Right lobe of liver (tissue), 6 donors: Measurements from ENCODE around the gene HSDL1. TPM values are rescaled to one million over a fixed set of nuclear protein-coding genes. Genes with fewer than 3 reads are reported as not detected.

Experiments used
- ATAC-seq, 4 donors: fragments of 200-7000 bp; cut with Tn5 transposase; one replicate each; pipeline ENCODE4 v1.9.1; 2020; ENCODE audit warnings: mild to moderate bottlenecking in 4 of 4, moderate library complexity in 4 of 4
- DNase-seq, 3 donors: peaks; one replicate each; pipeline ENCODE4 v3.0.0-alpha.2; 2020
- H3K27ac ChIP-seq, 3 donors: fragments of 200-600 bp; one replicate each; pipeline ENCODE4 v1.8.0; 2022
- H3K27me3 ChIP-seq, 2 donors: fragments of 200-600 bp; one replicate each; pipeline ENCODE4 v1.8.0; 2022
- H3K36me3 ChIP-seq, 4 donors: fragments of 200-600 bp; sonication (generic) in 1 of 4; one replicate each; pipeline versions ENCODE4 v1.5.1 to v1.8.0; 2017 to 2022; ENCODE audit warnings: control low read depth in 1 of 4
- H3K4me1 ChIP-seq, 4 donors: fragments of 200-600 bp; sonication (generic) in 1 of 4; one replicate each; pipeline versions ENCODE4 v1.5.1 to v1.8.0; 2017 to 2022; ENCODE audit warnings: control low read depth in 1 of 4
- H3K4me3 ChIP-seq, 3 donors: fragments of 200-600 bp; one replicate each; pipeline ENCODE4 v1.8.0; 2022
- H3K9me3 ChIP-seq, 4 donors: fragments of 200-600 bp; sonication (generic) in 1 of 4; one replicate each; pipeline versions ENCODE4 v1.5.1 to v1.8.0; 2017 to 2022; ENCODE audit warnings: control low read depth in 1 of 4
- POLR2A ChIP-seq: fragments of 450-650 bp; IDR thresholded peaks from one replicate; pipeline ENCODE4 v1.6.1; 2017; ENCODE audit warnings: antibody characterized with exemption, mild to moderate bottlenecking
- WGBS: methylation state at CpG from one replicate; pipeline ENCODE4 v1.1.6; 2018; ENCODE audit warnings: low coverage, low lambda C conversion rate; ENCODE audit not compliant: insufficient coverage; ENCODE audit errors: missing lambda C conversion rate; 5-methylcytosine and 5-hydroxymethylcytosine counted together
- intact Hi-C, 2 donors: fragments of 100-400 bp; cut with DNase I; formaldehyde crosslinking; loops; one replicate each; pipeline versions ENCODE4 v1.11.2 to v1.14.1; 2022
- total RNA-seq, 6 experiments: library from RNA; depleted of rRNA in 2 of 6; stranded (reverse); fragments of >200 nt in 2 of 6; fragmentation: NEBNext Ultra II Directional in 3 of 6; extraction: Animal tissue kit (Norgen Biotek cat#: 25700) in 3 of 6; gene quantifications; one replicate each; pipeline versions ENCODE4 v1.1.0 to v1.2.4, GENCODE V29; 2016 to 2023
- TF ChIP-seq, protein P1 (sequence below), 4 donors: fragments of 200-600 bp in 3 of 4; fragments of 450-650 bp in 1 of 4; IDR thresholded peaks; one replicate each; pipeline versions ENCODE4 v1.5.1 to v1.8.0; 2016 to 2022; ENCODE audit warnings: antibody characterized with exemption in 4 of 4, mild to moderate bottlenecking in 2 of 4
- donor health status: DM: no; HTN: yes; CAD: no.
- donor health status: DM: no; HTN: no; CAD: no.
- donor health status: DM: no; HTN: no; CAD: no.
- donor health status: DM: no; HTN: yes; CAD: no.
- donor health status: DM: no; HTN: yes; CAD: no.

HSDL1 gene
- total RNA-seq, 6 experiments from 2014 or later: 4.3 to 8.1 (median 6.2) TPM

DNA sequence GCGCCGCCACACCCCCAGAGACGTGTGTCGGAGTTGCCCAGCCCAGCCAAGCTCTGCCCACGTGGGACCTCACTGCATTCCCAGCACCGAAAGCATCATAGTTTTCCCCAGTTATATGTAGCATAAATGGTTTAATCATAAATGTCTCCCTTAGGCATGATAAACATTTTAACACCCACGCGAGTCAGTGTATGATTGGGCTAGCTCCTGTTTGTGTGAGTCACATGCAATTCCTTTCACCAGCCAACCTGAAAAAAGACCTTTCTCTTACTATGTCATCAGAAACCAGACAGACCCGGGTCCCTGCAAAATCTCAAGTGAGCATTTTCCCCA is 32.7 kb upstream of the HSDL1 start:
- peaks cover 0 to 24% (median 12%) of the 10 kb centered on the region in 4 donors for H3K4me1 ChIP-seq
- 61% methylated on average over 5 of the region's 9 CpGs for WGBS
- H3K4me3 ChIP-seq: no peak overlapping the region
- ATAC-seq (no peak), DNase-seq (no peak)
- H3K27me3 ChIP-seq: no peaks in the 10 kb centered on the region
- TF ChIP-seq, protein P1, sequence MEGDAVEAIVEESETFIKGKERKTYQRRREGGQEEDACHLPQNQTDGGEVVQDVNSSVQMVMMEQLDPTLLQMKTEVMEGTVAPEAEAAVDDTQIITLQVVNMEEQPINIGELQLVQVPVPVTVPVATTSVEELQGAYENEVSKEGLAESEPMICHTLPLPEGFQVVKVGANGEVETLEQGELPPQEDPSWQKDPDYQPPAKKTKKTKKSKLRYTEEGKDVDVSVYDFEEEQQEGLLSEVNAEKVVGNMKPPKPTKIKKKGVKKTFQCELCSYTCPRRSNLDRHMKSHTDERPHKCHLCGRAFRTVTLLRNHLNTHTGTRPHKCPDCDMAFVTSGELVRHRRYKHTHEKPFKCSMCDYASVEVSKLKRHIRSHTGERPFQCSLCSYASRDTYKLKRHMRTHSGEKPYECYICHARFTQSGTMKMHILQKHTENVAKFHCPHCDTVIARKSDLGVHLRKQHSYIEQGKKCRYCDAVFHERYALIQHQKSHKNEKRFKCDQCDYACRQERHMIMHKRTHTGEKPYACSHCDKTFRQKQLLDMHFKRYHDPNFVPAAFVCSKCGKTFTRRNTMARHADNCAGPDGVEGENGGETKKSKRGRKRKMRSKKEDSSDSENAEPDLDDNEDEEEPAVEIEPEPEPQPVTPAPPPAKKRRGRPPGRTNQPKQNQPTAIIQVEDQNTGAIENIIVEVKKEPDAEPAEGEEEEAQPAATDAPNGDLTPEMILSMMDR (IDR thresholded peaks at IDR 0.05): no peak
- TF ChIP-seq POLR2A: no peak
- peaks cover 0 to 31% (median 5%) of the 10 kb centered on the region in 4 donors for H3K36me3 ChIP-seq
- intact Hi-C loops: no loop called here
- H3K9me3 ChIP-seq: no peaks in the 10 kb centered on the region
- peak overlapping the region; percentile 47 to 72 (median 60) for H3K27ac ChIP-seq

DNA sequence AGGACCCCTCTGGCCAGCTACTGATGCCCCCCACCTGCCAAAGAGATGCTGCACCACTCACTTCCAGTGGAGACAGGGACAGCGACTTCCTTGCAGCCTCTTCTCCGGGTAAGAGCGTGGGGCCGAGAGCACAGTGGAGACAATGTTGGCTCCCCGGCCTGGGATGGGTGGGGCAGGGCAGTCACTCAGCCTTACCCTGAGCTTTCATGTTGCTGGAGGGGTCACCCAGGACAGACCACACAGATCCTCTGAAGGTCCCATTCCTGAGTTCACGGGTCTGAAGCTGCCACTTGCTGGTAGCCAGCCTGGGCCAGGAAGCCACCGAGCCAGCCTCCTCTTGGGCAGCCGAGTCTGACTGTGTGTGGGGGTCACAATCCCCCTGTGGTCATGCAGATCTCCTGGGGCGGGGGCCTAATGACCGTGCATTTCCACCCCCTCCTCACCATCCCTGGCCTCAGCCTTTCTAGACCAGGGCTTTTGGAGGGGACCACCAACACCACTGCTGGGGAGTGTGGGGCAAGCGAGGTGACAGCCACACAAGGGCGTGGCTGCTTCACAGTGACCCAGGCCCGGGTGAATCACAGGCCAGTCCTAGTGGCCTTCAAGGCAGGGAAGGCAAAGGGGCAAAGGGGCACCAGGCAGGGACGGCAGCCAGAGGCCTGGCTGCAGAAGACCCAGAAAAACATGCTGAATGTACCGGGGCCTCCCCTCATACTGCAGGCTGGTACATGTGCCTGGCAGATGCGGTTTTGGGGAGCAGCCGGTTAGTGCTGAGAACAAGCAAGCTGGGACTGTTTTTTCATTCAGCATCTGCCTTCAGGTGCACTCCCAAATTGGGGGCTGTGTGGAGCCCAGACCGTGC is 31.4 kb upstream of the HSDL1 start:
- no peaks in the 10 kb centered on the region for H3K27me3 ChIP-seq
- H3K36me3 ChIP-seq: peaks cover 0 to 20% (median 3%) of the 10 kb centered on the region in 4 donors
- H3K4me1 ChIP-seq: peaks cover 0 to 24% (median 12%) of the 10 kb centered on the region in 4 donors
- ATAC-seq: peak in 3 of 4 donors; percentile 2 to 25 (median 17)
- 76% methylated on average over 7 of the region's 18 CpGs for WGBS
- H3K27ac ChIP-seq: peak overlapping the region; percentile 47 to 72 (median 60)
- intact Hi-C loops: no loop called here
- peak overlapping the region in 1 of 3 donors; percentile 5 for H3K4me3 ChIP-seq
- TF ChIP-seq POLR2A: no peak
- TF ChIP-seq, protein P1 (IDR thresholded peaks at IDR 0.05): no peak
- H3K9me3 ChIP-seq: no peaks in the 10 kb centered on the region
- no peak for DNase-seq

DNA sequence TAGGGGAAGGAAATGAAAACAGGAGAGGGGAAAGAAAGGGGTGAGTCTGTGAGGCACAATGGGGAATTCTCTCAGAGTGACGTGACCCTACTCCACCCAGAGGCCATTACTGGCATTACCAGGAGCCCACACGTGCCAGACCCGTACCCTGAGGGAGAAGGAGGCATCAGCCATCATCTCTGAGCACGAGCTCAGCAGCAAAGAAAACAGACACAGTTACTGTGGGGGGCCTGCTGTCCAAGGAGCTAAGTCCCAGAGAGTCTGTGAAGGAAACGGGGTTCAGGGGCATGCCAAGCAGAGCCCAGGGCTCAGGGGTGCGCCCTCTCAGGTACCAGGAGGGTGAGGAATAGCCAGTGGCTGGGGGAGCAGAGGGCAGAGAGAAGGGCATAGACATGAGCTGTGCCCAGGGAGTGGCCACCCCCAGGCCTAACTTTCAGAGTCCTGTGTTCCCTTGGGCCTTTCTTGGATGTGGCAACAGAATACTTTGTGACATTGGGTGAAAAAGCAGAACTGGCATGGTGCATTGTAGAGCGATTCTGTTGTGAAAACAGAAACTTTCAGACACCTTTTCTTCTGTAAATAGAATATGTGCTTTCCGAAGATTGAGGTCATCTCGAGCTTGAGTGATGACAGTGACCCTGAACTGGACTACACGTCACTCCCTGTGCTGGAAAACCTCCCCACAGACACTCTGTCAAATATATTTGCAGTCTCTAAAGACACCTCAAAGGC is 30.5 kb upstream of the HSDL1 start:
- no peak for DNase-seq
- TF ChIP-seq, protein P1 (IDR thresholded peaks at IDR 0.05): peak in 3 of 4 donors; percentile 31 to 68 (median 61)
- no peak for TF ChIP-seq POLR2A
- Histone ChIP-seq H3K9me3 (no peaks in the 10 kb centered on the region), H3K36me3 (peaks cover 0 to 17% (median under 1%) of the 10 kb centered on the region in 4 donors), H3K27ac (peak overlapping the region in 2 of 3 donors; percentile 28 to 72), H3K27me3 (no peaks in the 10 kb centered on the region), H3K4me1 (peaks cover 0 to 24% (median 12%) of the 10 kb centered on the region in 4 donors), H3K4me3 (no peak overlapping the region)
- intact Hi-C loops: no loop called here
- ATAC-seq: peak in 3 of 4 donors; percentile 57 to 83 (median 82)
- 10% methylated on average over 7 of the region's 10 CpGs for WGBS

DNA sequence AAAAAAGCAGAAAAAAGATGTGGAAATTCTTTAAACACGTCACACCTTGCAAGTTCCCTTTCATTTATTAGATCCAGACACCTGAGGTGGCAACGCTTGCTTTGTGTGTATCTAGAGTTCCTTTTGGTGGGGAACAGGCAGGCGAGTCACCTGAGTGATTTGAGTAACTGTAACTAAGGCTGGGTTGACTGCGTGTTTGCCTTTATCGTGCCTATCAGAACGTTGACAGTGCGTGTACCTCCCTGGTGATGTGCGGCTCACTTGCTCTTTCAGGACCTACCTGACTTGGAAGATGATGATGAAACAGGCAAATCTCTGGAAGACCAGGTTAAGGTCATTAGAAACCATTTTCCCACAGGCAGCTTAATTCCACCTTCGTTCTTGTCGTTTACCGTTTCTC is 29.4 kb upstream of the HSDL1 start:
- Histone ChIP-seq H3K9me3 (no peaks in the 10 kb centered on the region), H3K27me3 (no peaks in the 10 kb centered on the region), H3K4me1 (peaks cover 0 to 24% (median 12%) of the 10 kb centered on the region in 4 donors), H3K27ac (no peak overlapping the region), H3K4me3 (no peak overlapping the region), H3K36me3 (peaks cover 0 to 8% (median 0%) of the 10 kb centered on the region in 4 donors)
- intact Hi-C loops: no loop called here
- DNase-seq: no peak
- no peak for ATAC-seq
- TF ChIP-seq, protein P1 (IDR thresholded peaks at IDR 0.05): no peak
- TF ChIP-seq POLR2A: no peak
- 70% methylated on average over 10 of the region's 11 CpGs for WGBS
